Mammary microvascular endothelial cell (primary cell): ENCODE data around the gene NELFE. TPM values are rescaled to one million over a fixed set of nuclear protein-coding genes. Genes with fewer than 3 reads are reported as not detected.

Source experiments
- total RNA-seq: library from RNA; depleted of rRNA; stranded (reverse); fragments of >200 nt; gene quantifications from 2 replicates; pipeline ENCODE4 v1.2.3, GENCODE V29; 2015

NELFE gene, protein sequence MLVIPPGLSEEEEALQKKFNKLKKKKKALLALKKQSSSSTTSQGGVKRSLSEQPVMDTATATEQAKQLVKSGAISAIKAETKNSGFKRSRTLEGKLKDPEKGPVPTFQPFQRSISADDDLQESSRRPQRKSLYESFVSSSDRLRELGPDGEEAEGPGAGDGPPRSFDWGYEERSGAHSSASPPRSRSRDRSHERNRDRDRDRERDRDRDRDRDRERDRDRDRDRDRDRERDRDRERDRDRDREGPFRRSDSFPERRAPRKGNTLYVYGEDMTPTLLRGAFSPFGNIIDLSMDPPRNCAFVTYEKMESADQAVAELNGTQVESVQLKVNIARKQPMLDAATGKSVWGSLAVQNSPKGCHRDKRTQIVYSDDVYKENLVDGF
- 99.5 and 101 TPM in 2 replicates for total RNA-seq

DNA sequence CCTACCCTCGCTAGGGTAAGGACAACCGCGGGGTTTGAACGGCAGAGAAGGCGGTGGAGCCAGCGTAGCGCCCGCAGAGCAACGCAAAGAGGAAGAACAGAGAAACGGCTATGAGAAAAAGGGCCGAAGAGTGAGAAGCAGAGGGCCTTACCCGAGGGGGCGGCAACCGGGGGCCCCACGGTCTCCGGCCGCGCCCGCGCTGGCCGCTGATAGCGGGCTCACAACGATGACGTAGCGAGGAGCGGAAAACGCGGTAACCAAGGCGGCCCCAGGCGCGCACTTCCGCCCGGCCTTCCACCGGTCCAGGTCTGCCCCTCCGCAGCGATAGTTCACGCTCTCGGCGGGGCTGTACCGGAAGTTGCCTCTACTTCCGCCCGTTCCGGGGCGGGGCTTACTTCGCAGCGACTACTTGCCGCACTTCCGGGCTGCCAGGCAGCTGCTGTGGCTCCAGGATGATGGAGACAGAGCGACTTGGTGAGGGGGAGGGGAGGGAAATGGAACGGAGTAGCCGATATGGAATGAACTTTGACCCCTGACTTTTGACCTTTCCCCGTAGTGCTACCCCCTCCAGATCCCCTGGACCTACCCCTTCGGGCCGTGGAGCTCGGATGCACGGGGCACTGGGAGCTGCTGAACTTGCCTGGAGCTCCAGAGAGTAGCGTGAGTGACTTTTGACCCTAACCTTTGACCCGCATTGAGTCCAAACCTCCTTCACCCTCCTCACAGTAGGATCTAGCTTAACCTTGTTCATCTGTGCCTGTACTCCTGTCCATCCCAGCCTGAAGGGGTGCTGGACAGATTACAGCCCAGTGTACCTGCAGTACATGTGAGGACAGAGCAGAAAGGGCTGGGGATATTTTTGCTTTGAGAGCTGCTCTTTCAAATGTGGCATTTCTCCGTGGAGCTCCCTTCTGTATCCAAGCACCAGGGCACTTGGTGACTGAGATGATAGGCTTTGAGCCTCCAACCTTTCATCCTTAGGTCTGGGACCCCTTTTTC, at the start of gene NELFE, which contains the start of gene SKIC2:
Gene NELFE (minus strand): TSS at position 231 of the 999 bp plus-strand sequence. CDS start 525 bp downstream, outside the sequence.
Gene SKIC2 (plus strand): TSS at position 435 of the 999 bp plus-strand sequence. CDS start 18 bp downstream, at position 453.

DNA sequence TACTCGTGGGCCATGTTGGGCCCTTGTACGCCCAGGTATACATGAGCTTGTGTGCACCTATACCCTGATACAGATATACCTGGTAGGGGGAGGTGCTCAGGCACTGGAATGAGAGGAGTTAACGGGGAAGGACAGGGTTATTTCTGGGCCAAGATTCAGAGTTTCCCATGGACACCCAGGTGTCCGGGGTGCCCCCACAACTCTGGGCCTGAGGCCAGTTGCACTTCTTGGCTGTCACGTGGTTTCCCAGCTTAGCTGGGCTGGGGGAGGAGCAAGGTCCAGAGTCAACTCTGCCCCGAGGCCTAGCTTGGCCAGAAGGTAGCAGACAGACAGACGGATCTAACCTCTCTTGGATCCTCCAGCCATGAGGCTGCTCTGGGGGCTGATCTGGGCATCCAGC, 23.0 kb upstream of the NELFE start, which contains the start of gene C4A:
Gene C4A (plus strand): TSS at position 314 of the 400 bp plus-strand sequence. CDS start 51 bp downstream, at position 365.

DNA sequence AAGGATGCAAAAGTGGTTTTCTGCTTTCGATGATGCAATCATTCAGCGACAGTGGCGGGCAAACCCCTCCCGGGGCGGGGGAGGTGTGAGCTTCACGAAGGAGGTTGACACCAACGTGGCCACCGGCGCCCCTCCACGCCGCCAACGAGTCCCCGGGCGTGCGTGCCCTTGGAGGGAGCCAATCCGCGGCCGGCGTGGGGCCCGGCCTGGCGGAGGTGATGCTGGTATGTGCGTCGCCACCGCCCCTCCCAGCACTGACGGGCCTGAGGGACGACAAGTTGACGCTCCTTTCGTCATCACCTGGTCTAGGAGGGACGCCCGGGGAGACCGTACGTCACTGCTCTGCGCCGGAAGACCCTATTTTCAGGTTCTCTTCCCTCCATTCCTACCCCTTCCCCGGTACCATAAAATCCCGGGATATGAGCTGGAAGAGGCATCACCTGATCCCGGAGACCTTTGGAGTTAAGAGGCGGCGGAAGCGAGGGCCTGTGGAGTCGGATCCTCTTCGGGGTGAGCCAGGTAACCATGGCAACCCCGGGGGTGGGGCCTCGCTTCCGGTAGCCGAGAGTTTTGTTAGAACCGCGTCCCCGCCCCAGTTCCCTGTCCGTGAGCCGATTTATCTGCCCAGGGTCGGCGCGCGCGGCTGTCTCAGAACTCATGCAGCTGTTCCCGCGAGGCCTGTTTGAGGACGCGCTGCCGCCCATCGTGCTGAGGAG, 13.4 kb upstream of the NELFE start, which contains the start of gene DXO:
Gene DXO (minus strand): TSS at position 146 of the 716 bp plus-strand sequence. CDS start 463 bp downstream, outside the sequence.

DNA sequence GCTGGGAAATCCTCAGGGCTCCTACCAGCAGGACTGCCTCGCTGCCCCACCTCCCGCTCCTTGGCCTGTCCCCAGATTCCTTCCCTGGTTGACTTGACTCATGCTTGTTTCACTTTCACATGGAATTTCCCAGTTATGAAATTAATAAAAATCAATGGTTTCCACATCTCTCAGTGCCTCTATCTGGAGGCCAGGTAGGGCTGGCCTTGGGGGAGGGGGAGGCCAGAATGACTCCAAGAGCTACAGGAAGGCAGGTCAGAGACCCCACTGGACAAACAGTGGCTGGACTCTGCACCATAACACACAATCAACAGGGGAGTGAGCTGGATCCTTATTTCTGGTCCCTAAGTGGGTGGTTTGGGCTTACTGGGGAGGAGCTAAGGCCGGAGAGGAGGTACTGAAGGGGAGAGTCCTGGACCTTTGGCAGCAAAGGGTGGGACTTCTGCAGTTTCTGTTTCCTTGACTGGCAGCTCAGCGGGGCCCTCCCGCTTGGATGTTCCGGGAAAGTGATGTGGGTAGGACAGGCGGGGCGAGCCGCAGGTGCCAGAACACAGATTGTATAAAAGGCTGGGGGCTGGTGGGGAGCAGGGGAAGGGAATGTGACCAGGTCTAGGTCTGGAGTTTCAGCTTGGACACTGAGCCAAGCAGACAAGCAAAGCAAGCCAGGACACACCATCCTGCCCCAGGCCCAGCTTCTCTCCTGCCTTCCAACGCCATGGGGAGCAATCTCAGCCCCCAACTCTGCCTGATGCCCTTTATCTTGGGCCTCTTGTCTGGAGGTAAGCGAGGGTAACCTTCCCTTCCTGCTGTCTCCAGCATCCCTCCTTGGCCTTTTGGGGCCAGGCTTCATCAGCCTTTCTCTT, 13.0 kb downstream of the NELFE start, which contains the start of gene CFB:
Gene CFB (plus strand): TSS at position 589 of the 863 bp plus-strand sequence. CDS start 127 bp downstream, at position 716.

DNA sequence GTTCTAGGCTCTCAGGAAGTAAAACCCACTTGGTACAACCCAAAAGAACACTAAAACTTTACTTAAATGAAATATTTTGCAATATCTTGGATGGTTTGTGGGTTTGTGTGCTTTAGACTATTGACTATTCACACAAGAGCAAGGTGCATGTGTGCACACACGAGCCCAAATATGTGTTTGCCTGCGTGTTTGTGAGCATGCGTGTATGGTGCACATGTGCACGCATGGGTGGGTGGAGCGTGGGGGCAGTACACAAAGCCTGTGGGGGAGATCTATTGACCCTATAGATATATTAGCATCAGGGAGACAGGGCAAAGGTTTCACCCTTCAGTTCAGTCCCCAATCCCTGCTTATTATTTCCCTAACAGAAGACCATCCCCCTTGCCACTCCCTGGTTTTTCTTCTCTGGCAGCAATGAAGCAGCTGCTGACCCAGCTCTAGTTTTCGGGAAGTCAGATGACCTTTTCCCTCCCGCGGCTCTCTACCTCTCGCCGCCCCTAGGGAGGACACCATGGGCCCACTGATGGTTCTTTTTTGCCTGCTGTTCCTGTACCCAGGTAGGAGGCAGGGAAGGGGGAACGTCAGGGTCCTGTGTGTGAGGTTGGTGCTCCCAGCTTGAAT, 31.4 kb downstream of the NELFE start, which contains the start of gene C2:
Gene C2 (plus strand): TSS at position 476 of the 621 bp plus-strand sequence. CDS start 36 bp downstream, at position 512.

Other genes with a start within 250 kb of the NELFE start
- not detected in 2 replicates for gene LY6G6D, start 243.6 kb downstream of the NELFE start, total RNA-seq
- gene LY6G6C, start 237.2 kb downstream of the NELFE start, total RNA-seq, result not detected in 2 replicates
- not detected in 2 replicates for gene MPIG6B, start 235.6 kb downstream of the NELFE start, total RNA-seq
- gene DDAH2, start 229.7 kb downstream of the NELFE start, total RNA-seq, result 90.3 and 106 TPM in 2 replicates
- gene CLIC1, start 222.4 kb downstream of the NELFE start, total RNA-seq, result 1,055 and 1,092 TPM in 2 replicates
- 8.3 and 14.5 TPM in 2 replicates for gene MSH5, start 219.0 kb downstream of the NELFE start, total RNA-seq
- gene SAPCD1, start 196.3 kb downstream of the NELFE start, total RNA-seq, result 0.67 and 1.7 TPM in 2 replicates
- 0.49 and 1.6 TPM in 2 replicates for gene VWA7, start 181.6 kb downstream of the NELFE start, total RNA-seq
- gene VARS1, start 163.2 kb downstream of the NELFE start, total RNA-seq, result 102 and 107 TPM in 2 replicates
- gene LSM2, start 152.0 kb downstream of the NELFE start, total RNA-seq, result 117 and 140 TPM in 2 replicates
- gene HSPA1L, start 143.7 kb downstream of the NELFE start, total RNA-seq, result 0.33 and 0.39 TPM in 2 replicates
- gene HSPA1A, start 143.4 kb downstream of the NELFE start, total RNA-seq, result 158 and 167 TPM in 2 replicates
- 110 and 126 TPM in 2 replicates for gene HSPA1B, start 131.2 kb downstream of the NELFE start, total RNA-seq
- 96.4 and 102 TPM in 2 replicates for gene NEU1, start 96.2 kb downstream of the NELFE start, total RNA-seq
- gene SLC44A4, start 80.0 kb downstream of the NELFE start, total RNA-seq, result 0.30 and 0.33 TPM in 2 replicates
- 35.4 and 39.2 TPM in 2 replicates for gene EHMT2, start 61.3 kb downstream of the NELFE start, total RNA-seq
- gene ZBTB12, start 56.9 kb downstream of the NELFE start, total RNA-seq, result 0.53 and 0.54 TPM in 2 replicates
- gene C2, start 31.3 kb downstream of the NELFE start, total RNA-seq, result not detected in 2 replicates
- gene CFB, start 12.9 kb downstream of the NELFE start, total RNA-seq, result 3.9 and 7.0 TPM in 2 replicates
- gene SKIC2, start 204 bp upstream of the NELFE start, total RNA-seq, result 38.9 and 44.7 TPM in 2 replicates
- gene DXO, start 13.2 kb upstream of the NELFE start, total RNA-seq, result 18.7 and 22.7 TPM in 2 replicates
- gene C4A, start 23.1 kb upstream of the NELFE start, total RNA-seq, result 0.53 and 1.3 TPM in 2 replicates
- 0.33 and 1.6 TPM in 2 replicates for gene C4B, start 55.8 kb upstream of the NELFE start, total RNA-seq
- gene CYP21A2, start 79.4 kb upstream of the NELFE start, total RNA-seq, result not detected in 2 replicates
- 2.5 and 3.3 TPM in 2 replicates for gene TNXB, start 150.4 kb upstream of the NELFE start, total RNA-seq
- 21.3 and 27.2 TPM in 2 replicates for gene ATF6B, start 169.3 kb upstream of the NELFE start, total RNA-seq
- 3.3 and 5.1 TPM in 2 replicates for gene FKBPL, start 171.3 kb upstream of the NELFE start, total RNA-seq
- gene PRRT1, start 193.0 kb upstream of the NELFE start, total RNA-seq, result not detected in 2 replicates
- gene PPT2, start 195.2 kb upstream of the NELFE start, total RNA-seq, result 14.4 and 22.5 TPM in 2 replicates
- gene EGFL8, start 205.6 kb upstream of the NELFE start, total RNA-seq, result 1.5 and 2.3 TPM in 2 replicates
- gene AGPAT1, start 217.1 kb upstream of the NELFE start, total RNA-seq, result 29.4 and 31.0 TPM in 2 replicates
- gene RNF5, start 219.4 kb upstream of the NELFE start, total RNA-seq, result 68.7 and 75.7 TPM in 2 replicates
- 0.59 and 1.3 TPM in 2 replicates for gene AGER, start 225.3 kb upstream of the NELFE start, total RNA-seq
- 25.1 and 33.4 TPM in 2 replicates for gene PBX2, start 231.2 kb upstream of the NELFE start, total RNA-seq
- 17.0 and 20.5 TPM in 2 replicates for gene GPSM3, start 233.7 kb upstream of the NELFE start, total RNA-seq